GM12801 (cell line): ENCODE measurements around the gene SIAH1.

ENCODE experiments used
- CTCF ChIP-seq: IDR thresholded peaks from one replicate; pipeline ENCODE4 v1.5.1; 2011; ENCODE audit warnings: control low read depth; ENCODE audit not compliant: insufficient read length; ENCODE audit errors: extremely low read depth

The SIAH1 gene

GRCh38 chr16:48374255-48374654 lies 11.0 kb downstream of the SIAH1 start:
- TF ChIP-seq CTCF = no peak

- TF ChIP-seq CTCF = no peak
Measured at GRCh38 chr16:48373258-48374029, 11.8 kb downstream of the SIAH1 start.

- TF ChIP-seq CTCF = no peak
Measured at GRCh38 chr16:48372744-48373143, 12.5 kb downstream of the SIAH1 start.

- TF ChIP-seq CTCF = no peak
Measured at GRCh38 chr16:48371393-48371780, 13.8 kb downstream of the SIAH1 start.

GRCh38 chr16:48370229-48370628 lies 15.0 kb downstream of the SIAH1 start:
- no peak for TF ChIP-seq CTCF

- no peak for TF ChIP-seq CTCF
Measured at GRCh38 chr16:48369765-48370164, 15.4 kb downstream of the SIAH1 start.

GRCh38 chr16:48367441-48368049 lies 17.7 kb downstream of the SIAH1 start:
- TF ChIP-seq CTCF = no peak
